DND-41 (cell line): ENCODE measurements around the gene PIGZ.
A peak's percentile ranks its signal among the peaks of the same experiment; 100 is the strongest.

Source experiments
- ATAC-seq: fragments of 200-7000 bp; cut with Tn5 transposase; 3 replicates; pipeline ENCODE4 v1.9.1; 2021; ENCODE audit warnings: low read depth; ENCODE audit not compliant: insufficient read depth
- DNase-seq: peaks from one replicate; pipeline ENCODE4 v3.0.0-alpha.2; 2020
- H2AFZ ChIP-seq: 2 replicates; pipeline ENCODE4 v1.6.0; 2012; ENCODE audit warnings: low read depth, low read length
- H3K27ac ChIP-seq: 2 replicates; pipeline ENCODE4 v1.5.1; 2012; ENCODE audit warnings: low read length, inconsistent platforms
- H3K27me3 ChIP-seq: fragments of 200-600 bp; sonication (generic); 2 replicates; pipeline ENCODE4 v1.6.0; 2012; ENCODE audit warnings: low read length, mild to moderate bottlenecking, inconsistent platforms; ENCODE audit not compliant: insufficient read depth, poor library complexity
- H3K36me3 ChIP-seq: 2 replicates; pipeline ENCODE4 v1.5.1; 2012; ENCODE audit warnings: low read length, inconsistent platforms; ENCODE audit not compliant: insufficient read depth
- H3K4me1 ChIP-seq: 2 replicates; pipeline ENCODE4 v1.5.1; 2012; ENCODE audit warnings: mild to moderate bottlenecking, low read length; ENCODE audit not compliant: insufficient read depth
- H3K4me2 ChIP-seq: 2 replicates; pipeline ENCODE4 v1.6.0; 2012; ENCODE audit warnings: mild to moderate bottlenecking, moderate library complexity, low read length, inconsistent platforms; ENCODE audit not compliant: insufficient read depth
- H3K4me3 ChIP-seq, 2 experiments: fragments of 200-600 bp in 1 of 2; shearing (Covaris generic) in 1 of 2; 2 replicates each; pipeline ENCODE4 v1.5.1; 2012 to 2016; ENCODE audit warnings: inconsistent platforms in 2 of 2, low read length in 2 of 2, mild to moderate bottlenecking in 2 of 2, low read depth in 1 of 2, moderate library complexity in 1 of 2
- H3K79me2 ChIP-seq: 2 replicates; pipeline ENCODE4 v1.6.0; 2012; ENCODE audit warnings: low read length, inconsistent platforms; ENCODE audit not compliant: insufficient read depth
- H3K9ac ChIP-seq: 2 replicates; pipeline ENCODE4 v1.6.0; 2012; ENCODE audit warnings: low read depth, mild to moderate bottlenecking, inconsistent platforms, low read length, moderate library complexity
- H3K9me3 ChIP-seq: 2 replicates; pipeline ENCODE4 v1.5.1; 2012; ENCODE audit warnings: low read length, moderate library complexity, mild to moderate bottlenecking, inconsistent platforms; ENCODE audit not compliant: insufficient read depth, severe bottlenecking
- H4K20me1 ChIP-seq: 2 replicates; pipeline ENCODE4 v1.6.0; 2012; ENCODE audit warnings: low read length; ENCODE audit not compliant: insufficient read depth
- CTCF ChIP-seq: IDR thresholded peaks from 2 replicates; pipeline ENCODE4 v1.5.1; 2012; ENCODE audit warnings: borderline replicate concordance, low read length, moderate library complexity, mild to moderate bottlenecking; ENCODE audit not compliant: poor library complexity, severe bottlenecking; ENCODE audit errors: extremely low read depth
- EZH2 ChIP-seq: IDR thresholded peaks from 3 replicates; pipeline ENCODE4 v1.6.1; 2012; ENCODE audit warnings: borderline replicate concordance, low read depth, mild to moderate bottlenecking, moderate library complexity, low read length, inconsistent platforms; ENCODE audit not compliant: severe bottlenecking

Gene PIGZ

DNA sequence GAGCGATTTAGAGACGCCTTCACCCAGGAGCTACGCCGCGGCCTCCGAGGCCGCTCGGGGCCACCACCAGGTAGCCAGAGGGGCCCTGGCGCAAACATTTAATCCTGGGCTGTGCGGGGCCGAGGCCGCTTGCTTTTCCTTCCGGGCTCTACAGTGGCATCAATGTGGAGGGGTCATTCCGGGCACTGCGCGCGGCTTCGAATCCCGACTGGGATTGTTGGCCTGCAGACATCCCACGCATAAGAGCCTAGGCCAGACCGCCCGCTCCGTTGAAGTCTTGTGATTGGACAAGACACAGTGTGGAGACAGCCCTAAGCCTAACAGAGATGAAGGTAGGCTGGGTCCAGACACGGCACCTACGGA, 25.7 kb downstream of the PIGZ start:
- DNase-seq (no peak), ATAC-seq (peak; percentile 10)
- no peaks in the 10 kb centered on the region for H3K9me3 ChIP-seq
- H4K20me1 ChIP-seq: peaks cover 33% of the 10 kb centered on the region; the same call in 1 of the 2 replicates
- H3K27ac ChIP-seq: peak overlapping the region; percentile 92
- no peak for TF ChIP-seq CTCF
- TF ChIP-seq EZH2: no peak
- peak overlapping the region; percentile 83 for H2AFZ ChIP-seq
- H3K27me3 ChIP-seq: no peaks in the 10 kb centered on the region
- H3K79me2 ChIP-seq: peaks cover 62% of the 10 kb centered on the region
- peaks cover 47% of the 10 kb centered on the region for H3K36me3 ChIP-seq
- H3K4me3 ChIP-seq: peak overlapping the region; percentile 90 to 94
- H3K9ac ChIP-seq: peak overlapping the region; percentile 84
- peak overlapping the region; percentile 80 for H3K4me2 ChIP-seq
- H3K4me1 ChIP-seq: peaks cover 40% of the 10 kb centered on the region

- Histone ChIP-seq H3K79me2 (peaks cover 67% of the 10 kb centered on the region), H4K20me1 (peaks cover 35% of the 10 kb centered on the region; the same call in 1 of the 2 replicates), H2AFZ (peak within 1 kb of the TSS; percentile 94), H3K27me3 (no peaks in the 10 kb centered on the region), H3K27ac (peak within 1 kb of the TSS; percentile 92), H3K9me3 (no peaks in the 10 kb centered on the region), H3K36me3 (peaks cover 52% of the 10 kb centered on the region), H3K4me1 (peaks cover 40% of the 10 kb centered on the region), H3K9ac (peak within 1 kb of the TSS; percentile 84), H3K4me3 (peak within 1 kb of the TSS; percentile 90 to 94), H3K4me2 (peak within 1 kb of the TSS; percentile 93)
- DNase-seq (peak; percentile 99), ATAC-seq (peak; percentile 90)
- TF ChIP-seq EZH2 (no peak), CTCF (peak; percentile 86)
Observed at GRCh38 chr3:196942226-196942914, 26.3 kb downstream of the PIGZ start, which contains the start of gene NCBP2. Gene NCBP2 (minus strand): TSS chr3:196942528. CDS start chr3:196942503, 25 bp downstream.

- Histone ChIP-seq H2AFZ (peak overlapping the region; percentile 94), H3K27ac (peak overlapping the region; percentile 92), H3K9me3 (no peaks in the 10 kb centered on the region), H3K36me3 (peaks cover 58% of the 10 kb centered on the region), H4K20me1 (peaks cover 39% of the 10 kb centered on the region; the same call in 1 of the 2 replicates), H3K9ac (peak overlapping the region; percentile 84), H3K27me3 (no peaks in the 10 kb centered on the region), H3K4me3 (peak overlapping the region; percentile 90 to 94), H3K79me2 (peaks cover 73% of the 10 kb centered on the region), H3K4me1 (peaks cover 40% of the 10 kb centered on the region), H3K4me2 (peak overlapping the region; percentile 93)
- DNase-seq (peak; percentile 66), ATAC-seq (peak; percentile 57)
- TF ChIP-seq CTCF: no peak
- no peak for TF ChIP-seq EZH2
Observed at GRCh38 chr3:196941729-196942225, 26.9 kb downstream of the PIGZ start.
